HG03108 (cell line): ENCODE results near the gene SEC31B.

Source experiments
- ATAC-seq: cut with Tn5 transposase; IDR thresholded peaks from one replicate; pipeline ENCODE4 v1.9.1; 2021; ENCODE audit warnings: moderate library complexity; ENCODE audit not compliant: unreplicated experiment

The SEC31B gene

DNA sequence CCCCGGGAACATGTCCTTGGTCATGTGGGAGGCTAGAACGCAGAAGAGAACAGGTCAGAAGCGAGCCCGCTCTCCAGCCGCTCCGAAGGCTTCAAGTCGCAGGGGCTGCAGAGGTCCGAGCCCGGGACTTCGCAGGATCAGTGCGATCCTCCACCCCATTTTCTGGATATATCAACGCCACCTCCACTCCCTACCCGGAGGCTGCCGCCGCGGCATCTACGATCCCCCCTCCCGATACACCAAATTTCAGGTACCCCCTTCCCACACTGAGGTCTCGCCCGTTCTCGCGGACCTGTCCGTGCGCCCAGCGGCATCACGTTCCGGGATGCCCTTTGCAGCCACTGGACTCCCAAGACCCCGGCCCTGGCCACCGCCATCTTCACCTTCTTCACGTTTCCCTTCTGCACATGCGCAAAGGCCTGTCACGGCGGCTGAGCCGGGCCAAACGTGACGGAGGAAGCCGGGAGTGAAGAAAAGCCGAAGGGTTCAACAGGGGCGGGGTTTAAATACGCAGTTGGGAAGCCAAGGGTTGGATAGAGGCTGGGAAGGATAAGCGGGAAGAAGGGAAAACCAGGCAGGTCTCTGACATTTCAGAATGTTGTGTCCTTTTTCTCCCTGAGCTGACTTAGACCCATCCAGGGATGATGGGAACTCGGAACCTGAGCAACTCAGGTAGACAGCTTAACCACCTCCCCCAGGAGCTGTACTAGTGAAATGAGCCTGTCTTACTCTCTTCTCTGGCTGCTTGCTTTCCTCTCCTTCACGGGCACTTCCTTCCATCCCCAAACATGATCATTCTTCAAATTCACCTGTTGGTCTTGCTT is 10.0 kb upstream of the SEC31B start, which contains the start of gene NDUFB8:
NDUFB8 (minus strand) TSS at position 397 of the 824 bp plus-strand sequence; CDS start at position 377, 20 bp downstream.
- ATAC-seq = peak; percentile 80

- no peak for ATAC-seq
These were observed 9.3 kb upstream of the SEC31B start for GRCh38 chr10:100528921-100529474.

GRCh38 chr10:100528123-100528886 is 8.6 kb upstream of the SEC31B start:
- ATAC-seq = no peak

- ATAC-seq = no peak
These were observed 5.0 kb upstream of the SEC31B start for GRCh38 chr10:100524638-100525037.

- ATAC-seq = no peak
These were observed 4.5 kb upstream of the SEC31B start for GRCh38 chr10:100524206-100524605.

DNA sequence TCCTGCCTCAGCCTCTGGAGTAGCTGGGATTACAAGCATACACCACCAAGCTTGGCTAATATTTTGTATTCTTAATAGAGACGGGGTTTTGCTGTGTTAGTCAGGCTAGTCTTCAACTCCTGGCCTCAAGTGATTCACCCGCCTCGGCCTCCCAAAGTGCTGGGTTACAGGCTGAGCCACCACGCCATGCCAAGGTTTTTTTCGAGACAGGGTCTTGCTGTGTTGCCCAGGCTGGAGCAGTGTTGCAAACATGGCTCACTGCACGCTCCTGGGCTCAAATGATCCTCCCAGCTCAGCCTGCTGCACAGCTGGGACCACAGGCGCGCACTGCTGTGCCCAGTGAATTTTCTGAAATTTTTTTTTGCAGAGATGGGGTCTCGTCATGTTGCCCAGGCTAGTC is 3.3 kb upstream of the SEC31B start:
- ATAC-seq = no peak

DNA sequence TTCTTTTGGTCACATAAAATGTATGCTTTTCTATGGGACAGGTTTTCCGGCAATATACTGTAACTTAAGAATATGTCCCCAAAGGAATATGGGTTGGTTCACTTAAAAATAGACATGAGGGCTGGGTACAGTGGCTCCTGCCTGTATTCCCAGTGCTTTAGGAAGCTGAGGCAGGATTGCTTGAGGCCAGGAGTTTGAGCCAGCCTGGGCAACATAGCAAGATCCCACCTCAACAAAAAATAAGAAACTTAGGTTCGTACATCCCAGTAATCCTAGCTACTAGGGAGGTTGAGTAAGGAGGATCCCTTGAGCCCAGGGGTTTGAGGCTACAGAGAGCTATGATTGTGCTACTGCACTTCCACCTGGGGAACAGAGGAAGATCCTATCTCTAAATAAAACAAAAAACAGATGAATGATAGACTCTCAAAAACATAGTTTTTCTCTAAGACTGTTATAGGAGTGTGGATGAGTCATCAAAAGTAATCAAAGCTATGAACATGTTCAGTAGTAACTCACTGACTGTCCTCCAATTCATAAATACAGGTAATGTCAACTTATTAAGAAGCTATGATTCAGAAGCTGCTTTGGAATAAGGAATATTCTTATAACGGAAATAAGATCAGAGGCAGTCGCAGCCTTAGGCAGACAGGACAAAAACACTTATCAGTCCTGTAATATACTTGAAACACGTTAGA is 2.6 kb upstream of the SEC31B start:
- no peak for ATAC-seq

DNA sequence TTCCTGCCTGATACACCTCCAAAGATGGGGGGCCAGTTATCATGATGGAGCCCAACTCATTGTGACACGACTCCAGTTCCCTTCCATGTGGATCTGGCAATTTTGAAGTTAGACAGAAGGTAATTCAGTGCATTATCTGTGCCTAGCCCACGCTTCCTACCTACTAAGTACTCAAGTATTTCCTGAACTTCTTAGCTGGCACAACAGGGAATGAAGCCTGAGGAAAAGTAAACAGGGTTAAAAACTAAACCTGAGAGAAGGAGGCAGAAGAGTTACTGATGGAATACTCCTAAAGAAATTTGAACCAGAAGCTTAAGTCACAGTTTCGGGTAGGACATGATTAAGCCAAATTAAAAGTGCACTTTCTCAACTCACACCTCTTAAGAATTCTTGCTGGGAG is 1.1 kb upstream of the SEC31B start:
- no peak for ATAC-seq

- no peak for ATAC-seq
These were observed 860 bp downstream of the SEC31B start for GRCh38 chr10:100518761-100519241.

GRCh38 chr10:100516847-100517246 is 2.8 kb downstream of the SEC31B start:
- ATAC-seq = no peak

DNA sequence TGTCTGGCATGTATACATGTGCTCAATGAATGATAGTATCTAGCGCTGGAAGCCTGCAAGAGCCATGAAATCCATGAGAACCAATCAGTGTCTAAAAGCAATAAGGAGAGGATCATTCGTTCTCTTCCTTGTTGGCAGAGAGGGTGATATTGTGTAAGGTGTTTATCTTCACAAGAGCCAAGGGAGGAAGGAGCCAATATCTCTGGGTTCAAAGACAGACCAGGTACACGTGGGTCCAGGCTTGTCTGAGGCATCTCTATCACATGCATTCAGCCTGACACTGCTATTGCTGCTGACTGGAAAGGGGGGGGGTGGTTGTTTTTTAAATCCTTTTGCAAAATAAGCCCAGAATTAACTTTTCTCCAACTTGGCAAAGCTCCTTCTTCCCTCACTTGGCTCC is 4.0 kb downstream of the SEC31B start:
- no peak for ATAC-seq

DNA sequence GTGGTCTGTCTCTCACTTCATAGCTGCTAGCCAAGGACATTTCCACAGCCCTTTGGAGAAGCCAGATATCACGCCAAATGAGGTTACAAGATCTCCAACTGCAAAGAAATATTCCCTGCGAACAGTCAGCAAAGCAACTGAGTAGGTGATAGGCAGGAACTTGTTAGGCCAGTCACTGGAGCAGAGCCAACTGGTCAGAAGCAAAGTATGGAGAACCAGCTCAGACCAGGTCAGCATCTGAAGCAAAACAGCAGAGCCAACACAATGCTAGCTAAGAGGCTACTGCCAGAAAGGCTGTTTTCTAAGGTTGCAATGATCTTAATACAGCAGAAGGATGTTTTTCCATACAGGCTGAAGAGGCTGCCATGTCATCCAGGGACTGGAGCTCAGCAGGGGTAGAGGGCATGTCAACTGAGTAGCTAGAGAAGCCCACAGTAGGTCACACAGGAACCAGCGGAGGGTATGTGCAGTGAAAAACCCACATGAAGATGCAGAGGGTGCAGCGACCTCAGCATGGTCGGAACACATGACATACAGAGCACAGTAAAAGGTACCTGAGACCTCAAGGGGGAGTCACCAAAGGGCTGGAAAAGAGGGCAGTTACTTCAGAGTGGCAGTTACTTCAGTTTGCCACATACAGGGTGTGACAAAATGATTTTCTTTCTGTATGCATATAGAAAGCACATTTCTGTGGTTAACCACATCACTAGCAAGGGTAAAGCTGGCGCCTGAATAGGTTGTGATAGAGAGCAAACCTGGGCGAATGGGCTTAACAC is 8.9 kb downstream of the SEC31B start:
- no peak for ATAC-seq

DNA sequence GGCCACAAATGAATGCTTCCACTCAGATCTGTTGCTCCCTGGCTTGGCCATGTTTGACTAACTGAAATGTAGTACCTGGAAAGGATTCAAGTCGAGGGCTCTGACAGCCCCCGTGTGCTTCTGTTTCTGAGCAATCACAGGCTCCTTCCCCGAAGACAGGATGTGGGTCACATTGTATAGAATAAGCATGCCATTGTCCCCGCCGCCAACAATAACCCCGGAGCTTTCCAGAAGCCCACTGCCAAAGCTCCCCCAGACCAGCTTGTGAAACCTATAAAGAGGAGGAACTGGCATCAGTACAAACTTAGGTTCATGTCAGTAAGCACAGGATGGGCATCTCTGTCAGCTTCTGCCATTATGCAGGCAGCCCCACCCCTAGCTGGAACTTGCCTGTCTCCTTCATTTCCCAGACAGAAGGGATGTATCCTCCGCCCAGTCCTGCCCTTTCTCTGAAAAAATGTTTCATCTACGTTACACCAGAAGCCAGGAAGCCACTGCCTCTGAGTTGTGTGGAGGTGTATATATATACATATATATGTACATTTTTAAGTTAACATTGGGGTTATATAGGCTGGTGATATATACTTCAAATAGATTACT is 10.3 kb downstream of the SEC31B start:
- ATAC-seq = no peak

DNA sequence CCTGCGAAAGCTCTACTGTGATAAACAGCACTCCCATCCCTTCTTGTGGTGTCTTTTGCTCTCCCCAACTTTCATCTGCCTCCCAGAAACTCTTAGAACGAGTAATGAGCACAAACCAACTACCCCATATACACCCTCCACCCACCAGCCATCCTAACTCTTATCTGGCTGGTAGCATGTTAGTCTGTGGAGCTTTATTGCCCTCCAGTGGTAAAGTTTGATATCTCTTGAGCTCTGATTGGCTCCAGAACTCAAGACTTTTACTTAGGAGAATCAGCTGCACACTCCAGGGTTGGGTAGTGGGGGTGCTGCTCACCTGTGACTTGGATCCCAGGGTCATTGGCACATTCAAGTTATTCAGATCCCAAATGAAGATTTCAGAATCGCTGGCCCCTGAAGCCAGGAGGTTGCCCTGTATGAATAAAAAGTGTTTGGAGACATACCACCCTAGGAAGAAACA is 10.9 kb downstream of the SEC31B start:
- ATAC-seq = no peak

- ATAC-seq = no peak
These were observed 11.4 kb downstream of the SEC31B start for GRCh38 chr10:100508266-100508665.

GRCh38 chr10:100507357-100507732 is 12.3 kb downstream of the SEC31B start:
- no peak for ATAC-seq

DNA sequence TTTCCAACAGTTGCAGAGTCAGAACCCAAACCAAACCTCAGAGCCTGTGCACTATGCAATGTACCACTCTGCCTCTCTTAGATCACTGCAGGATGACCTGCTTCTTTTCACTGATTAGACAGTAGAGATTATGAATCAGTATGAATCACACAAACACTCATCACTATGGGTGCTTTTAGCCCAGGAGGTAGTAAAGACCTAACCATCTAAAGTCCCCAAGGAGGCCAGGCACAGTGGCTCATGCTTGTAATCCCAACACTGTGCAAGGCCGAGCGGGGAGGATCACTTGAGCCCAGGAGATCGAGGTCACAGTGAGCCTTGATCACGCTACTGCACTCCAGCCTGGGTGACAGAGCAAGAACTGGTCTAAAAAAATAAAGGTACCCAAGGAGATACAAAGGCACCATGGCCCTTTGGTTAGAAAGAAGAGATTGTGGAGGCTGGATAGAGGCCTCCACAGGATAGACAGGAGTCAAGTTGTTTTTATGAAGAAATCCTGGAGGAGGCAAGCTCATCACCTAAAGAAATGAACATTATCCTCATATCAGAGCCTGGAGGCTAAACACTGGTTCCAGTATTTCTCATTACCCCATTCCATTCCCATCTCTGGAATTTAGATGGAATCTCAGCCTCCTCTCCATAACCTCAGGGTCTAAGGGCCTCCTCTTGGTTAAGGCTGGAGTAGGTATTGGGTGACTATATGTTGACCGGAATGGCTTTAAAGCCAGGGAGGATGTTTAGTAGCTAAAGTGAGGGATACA is 12.9 kb downstream of the SEC31B start:
- no peak for ATAC-seq

DNA sequence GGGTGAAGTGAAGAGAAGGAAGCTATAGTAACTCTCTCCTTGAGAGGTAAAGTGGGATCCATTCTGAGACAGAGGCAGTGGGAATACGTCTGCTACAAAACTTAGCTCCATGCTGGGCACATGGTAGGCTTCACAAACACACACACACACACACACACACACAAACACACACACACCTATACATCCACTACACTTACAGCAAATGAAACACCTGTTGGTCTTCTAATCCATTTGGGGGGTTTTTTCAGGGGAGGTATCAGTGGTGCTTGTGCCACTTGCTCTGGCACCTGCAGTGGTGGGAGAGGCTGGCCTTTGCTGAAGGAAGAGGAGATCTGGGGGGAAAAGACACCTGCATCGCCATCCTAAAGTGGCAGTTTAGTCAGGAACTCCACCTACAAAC is 14.5 kb downstream of the SEC31B start:
- ATAC-seq = no peak

DNA sequence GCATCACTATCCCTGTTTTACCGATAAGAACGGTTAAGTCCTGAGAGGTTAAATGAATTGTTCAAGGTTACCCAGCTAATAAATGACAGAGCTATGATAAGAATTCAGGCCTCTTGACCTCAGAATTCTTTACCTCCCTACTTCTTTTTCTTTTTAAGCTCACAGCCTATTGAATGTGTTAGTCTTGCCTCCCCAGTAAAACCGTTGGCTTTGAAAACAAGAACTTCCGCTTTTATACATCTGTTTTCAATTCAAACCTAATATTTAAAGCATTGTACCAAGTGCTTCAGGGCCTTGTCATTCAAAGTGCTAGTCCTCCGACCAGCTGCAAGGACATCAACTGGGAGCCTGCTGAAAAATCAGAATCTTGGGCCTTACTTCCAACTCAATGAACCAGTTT is 15.6 kb downstream of the SEC31B start:
- no peak for ATAC-seq
